GM21825 (cell line): ENCODE measurements around the gene DCXR.
"Not testable (repeated sequence)": the region's sequence is repeated elsewhere in the genome, so short reads cannot be mapped to it uniquely, and the experiment has no call there.

Experiments used
- ATAC-seq: cut with Tn5 transposase; IDR thresholded peaks from one replicate; pipeline ENCODE4 v1.9.1; 2021; ENCODE audit warnings: mild to moderate bottlenecking, moderate library complexity; ENCODE audit not compliant: unreplicated experiment

DCXR gene

GRCh38 chr17:82042649-82043048 lies 5.2 kb upstream of the DCXR start:
- ATAC-seq, result no peak

GRCh38 chr17:82041144-82041814 lies 3.8 kb upstream of the DCXR start:
- ATAC-seq, result no peak

DNA sequence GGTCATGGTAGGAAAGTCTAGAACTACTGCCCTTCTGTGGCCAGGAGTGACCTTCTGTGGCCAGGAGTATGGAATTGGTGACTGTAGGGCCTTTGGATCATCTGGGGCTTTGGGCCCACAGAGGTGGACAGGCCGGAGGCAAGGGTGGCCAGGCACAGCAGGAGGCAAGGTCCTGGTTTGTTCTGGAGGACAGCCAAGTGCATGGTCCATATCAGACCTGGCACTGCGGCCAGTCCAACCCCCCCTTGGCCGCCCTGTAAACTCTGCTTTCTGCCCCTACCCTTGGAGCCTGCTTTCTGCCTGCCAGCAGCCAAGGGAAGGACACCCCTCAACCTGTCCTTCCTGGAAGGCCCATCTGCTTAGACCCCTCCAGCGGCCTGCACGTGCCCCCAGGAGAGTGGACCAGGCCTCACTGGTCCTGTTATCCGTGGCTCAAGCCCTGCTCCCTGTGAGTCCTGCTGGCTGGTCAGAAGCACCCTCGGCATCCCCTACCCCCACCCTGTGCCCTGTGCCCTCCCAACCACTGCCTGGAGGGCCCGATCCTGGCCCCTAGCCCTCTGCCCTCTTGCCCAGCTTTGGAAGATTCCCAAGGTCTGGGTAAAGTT lies 2.3 kb upstream of the DCXR start:
- ATAC-seq, result no peak

GRCh38 chr17:82038796-82039409 lies 1.4 kb upstream of the DCXR start:
- ATAC-seq, result not testable (repeated sequence)

DNA sequence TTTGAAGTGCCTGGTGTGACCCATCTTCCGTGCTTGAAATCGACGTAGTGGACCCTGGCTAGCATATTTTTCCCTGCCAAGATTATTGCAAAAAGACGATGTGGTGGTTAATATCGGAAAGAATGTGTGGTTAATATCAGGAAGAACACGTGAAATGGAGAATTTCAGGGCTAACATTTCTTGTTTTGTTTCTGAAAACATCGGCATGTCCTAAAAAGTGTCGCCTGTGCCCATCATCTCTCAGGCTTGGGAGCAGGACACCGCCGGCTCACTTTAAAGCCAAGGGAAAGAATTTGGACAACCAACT lies 345 bp upstream of the DCXR start:
- ATAC-seq, result no peak

GRCh38 chr17:82036634-82037091 lies 834 bp downstream of the DCXR start:
- ATAC-seq, result no peak

- ATAC-seq, result no peak
Measured at GRCh38 chr17:82035956-82036633, 1.4 kb downstream of the DCXR start.

- no peak for ATAC-seq
Measured at GRCh38 chr17:82035488-82035887, 2.0 kb downstream of the DCXR start.

GRCh38 chr17:82034371-82035011 lies 3.0 kb downstream of the DCXR start:
- ATAC-seq, result no peak

- no peak for ATAC-seq
Measured at GRCh38 chr17:82033359-82034085, 4.0 kb downstream of the DCXR start.

GRCh38 chr17:82031885-82032627 lies 5.4 kb downstream of the DCXR start:
- no peak for ATAC-seq

DNA sequence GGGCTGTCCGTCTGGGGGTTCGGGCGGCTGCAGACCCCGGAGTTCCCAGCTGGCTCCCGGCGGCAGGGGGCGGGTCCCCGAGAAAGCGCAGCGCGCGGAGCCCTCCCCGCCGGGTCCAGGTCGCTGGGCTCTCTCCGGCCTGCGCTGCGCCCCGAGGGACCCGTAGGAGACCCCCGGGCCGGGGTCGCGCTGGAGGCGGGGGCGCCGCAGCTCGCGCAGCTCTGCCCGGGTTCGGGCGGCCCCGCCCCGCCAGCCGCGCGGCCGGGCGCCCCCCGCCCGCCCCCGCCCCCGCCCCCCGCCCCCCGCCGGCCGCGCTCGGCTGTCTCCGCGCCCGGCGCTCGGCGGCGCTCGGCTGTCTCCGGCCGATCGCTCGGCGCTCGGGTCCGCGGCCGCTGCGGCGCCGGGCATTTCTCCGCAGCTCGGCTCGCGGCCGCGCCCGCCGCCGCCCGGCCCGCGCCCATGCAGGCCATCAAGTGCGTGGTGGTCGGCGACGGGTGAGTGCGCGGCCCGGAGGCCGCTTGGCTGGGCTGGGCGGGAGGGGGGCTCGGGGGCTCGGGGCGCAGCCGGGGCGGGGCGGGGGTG lies 6.1 kb downstream of the DCXR start, which contains the start of gene RAC3:
RAC3 (plus strand) TSS at position 376 of the 582 bp plus-strand sequence; CDS start at position 460, 84 bp downstream.
- no peak for ATAC-seq

- peak; percentile 41 for ATAC-seq
Measured at GRCh38 chr17:82030470-82031302, 6.8 kb downstream of the DCXR start.

GRCh38 chr17:82029990-82030469 lies 7.5 kb downstream of the DCXR start:
- no peak for ATAC-seq

DNA sequence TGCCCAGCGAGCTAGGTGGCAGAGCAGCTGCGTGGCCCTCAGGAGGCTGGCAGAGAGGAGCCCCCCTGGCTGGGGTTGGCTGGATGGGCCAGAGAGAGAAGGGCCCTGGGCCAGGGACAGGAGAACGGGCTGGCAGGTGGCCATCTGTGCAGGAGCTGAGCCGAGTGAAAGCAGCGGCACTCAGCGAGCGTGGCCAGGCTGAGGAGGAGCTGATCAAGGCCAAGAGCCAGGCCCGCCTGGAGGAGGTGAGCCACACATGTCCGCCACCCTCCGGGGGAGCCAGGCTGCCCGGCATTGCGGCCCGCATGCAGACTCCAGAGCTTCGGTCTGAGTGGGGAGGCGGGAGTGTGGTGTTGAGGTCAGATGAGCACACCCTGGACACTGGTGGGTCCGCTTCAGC lies 8.1 kb downstream of the DCXR start:
- no peak for ATAC-seq

DNA sequence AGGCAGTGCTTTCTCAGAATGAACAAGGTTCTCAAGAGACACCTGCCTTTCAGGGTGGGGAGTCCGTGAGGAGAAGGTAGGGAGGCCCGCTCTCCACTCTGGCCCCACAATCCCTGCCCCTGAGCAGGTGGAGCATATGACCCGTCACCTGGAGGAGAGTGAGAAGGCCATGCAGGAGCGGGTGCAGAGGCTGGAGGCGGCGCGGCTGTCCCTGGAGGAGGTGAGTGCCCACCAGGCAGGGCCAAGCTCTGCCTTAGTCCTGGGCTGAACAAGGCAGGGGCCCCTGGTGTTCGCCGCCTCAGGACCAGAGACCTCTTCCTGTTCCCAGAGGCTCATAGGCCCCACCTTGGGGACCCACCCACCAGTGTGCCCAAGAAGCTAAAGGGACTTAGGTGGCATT lies 8.5 kb downstream of the DCXR start:
- no peak for ATAC-seq

- ATAC-seq, result no peak
Measured at GRCh38 chr17:82028246-82028645, 9.3 kb downstream of the DCXR start.

- no peak for ATAC-seq
Measured at GRCh38 chr17:82025401-82026107, 11.9 kb downstream of the DCXR start.
